ENCODE measurements around the gene PAX8. TPM values are rescaled to one million over a fixed set of nuclear protein-coding genes. Genes with fewer than 3 reads are reported as not detected.

Gene PAX8
- total RNA-seq, 1 donor from 2014 or later = 2.1 TPM

DNA sequence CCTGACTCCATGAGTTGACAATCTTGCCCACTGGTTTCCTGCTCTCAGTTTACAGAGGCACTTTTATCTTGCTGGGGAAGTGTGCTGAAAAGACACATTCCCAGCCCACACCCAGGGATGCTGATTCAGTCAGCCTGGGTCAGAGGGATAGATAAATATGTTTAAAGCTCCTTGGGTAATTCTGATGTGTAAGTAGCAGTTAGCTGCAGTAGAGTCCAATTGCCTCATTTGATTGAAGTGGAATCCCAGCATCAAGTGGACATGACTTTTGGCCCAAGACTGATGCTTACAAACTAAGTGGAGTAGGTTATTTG lies 75.5 kb downstream of the PAX8 start:
- Mint-ChIP-seq H3K27ac (ENCODE audit: unreplicated experiment) (no peak overlapping the region), H3K4me3 (ENCODE audit: unreplicated experiment) (no peak overlapping the region), H3K36me3 (ENCODE audit: low read depth, unreplicated experiment) (no peaks in the 10 kb centered on the region), H3K4me1 (ENCODE audit: unreplicated experiment) (no peaks in the 10 kb centered on the region), H3K9me3 (ENCODE audit: unreplicated experiment) (no peaks in the 10 kb centered on the region), H3K27me3 (ENCODE audit: unreplicated experiment) (peaks cover 11% of the 10 kb centered on the region)
- TF ChIP-seq, protein P1, sequence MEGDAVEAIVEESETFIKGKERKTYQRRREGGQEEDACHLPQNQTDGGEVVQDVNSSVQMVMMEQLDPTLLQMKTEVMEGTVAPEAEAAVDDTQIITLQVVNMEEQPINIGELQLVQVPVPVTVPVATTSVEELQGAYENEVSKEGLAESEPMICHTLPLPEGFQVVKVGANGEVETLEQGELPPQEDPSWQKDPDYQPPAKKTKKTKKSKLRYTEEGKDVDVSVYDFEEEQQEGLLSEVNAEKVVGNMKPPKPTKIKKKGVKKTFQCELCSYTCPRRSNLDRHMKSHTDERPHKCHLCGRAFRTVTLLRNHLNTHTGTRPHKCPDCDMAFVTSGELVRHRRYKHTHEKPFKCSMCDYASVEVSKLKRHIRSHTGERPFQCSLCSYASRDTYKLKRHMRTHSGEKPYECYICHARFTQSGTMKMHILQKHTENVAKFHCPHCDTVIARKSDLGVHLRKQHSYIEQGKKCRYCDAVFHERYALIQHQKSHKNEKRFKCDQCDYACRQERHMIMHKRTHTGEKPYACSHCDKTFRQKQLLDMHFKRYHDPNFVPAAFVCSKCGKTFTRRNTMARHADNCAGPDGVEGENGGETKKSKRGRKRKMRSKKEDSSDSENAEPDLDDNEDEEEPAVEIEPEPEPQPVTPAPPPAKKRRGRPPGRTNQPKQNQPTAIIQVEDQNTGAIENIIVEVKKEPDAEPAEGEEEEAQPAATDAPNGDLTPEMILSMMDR (IDR thresholded peaks at IDR 0.05; ENCODE audit: unreplicated experiment) = no peak
- DNase-seq (ENCODE audit: low spot score) = no peak

DNA sequence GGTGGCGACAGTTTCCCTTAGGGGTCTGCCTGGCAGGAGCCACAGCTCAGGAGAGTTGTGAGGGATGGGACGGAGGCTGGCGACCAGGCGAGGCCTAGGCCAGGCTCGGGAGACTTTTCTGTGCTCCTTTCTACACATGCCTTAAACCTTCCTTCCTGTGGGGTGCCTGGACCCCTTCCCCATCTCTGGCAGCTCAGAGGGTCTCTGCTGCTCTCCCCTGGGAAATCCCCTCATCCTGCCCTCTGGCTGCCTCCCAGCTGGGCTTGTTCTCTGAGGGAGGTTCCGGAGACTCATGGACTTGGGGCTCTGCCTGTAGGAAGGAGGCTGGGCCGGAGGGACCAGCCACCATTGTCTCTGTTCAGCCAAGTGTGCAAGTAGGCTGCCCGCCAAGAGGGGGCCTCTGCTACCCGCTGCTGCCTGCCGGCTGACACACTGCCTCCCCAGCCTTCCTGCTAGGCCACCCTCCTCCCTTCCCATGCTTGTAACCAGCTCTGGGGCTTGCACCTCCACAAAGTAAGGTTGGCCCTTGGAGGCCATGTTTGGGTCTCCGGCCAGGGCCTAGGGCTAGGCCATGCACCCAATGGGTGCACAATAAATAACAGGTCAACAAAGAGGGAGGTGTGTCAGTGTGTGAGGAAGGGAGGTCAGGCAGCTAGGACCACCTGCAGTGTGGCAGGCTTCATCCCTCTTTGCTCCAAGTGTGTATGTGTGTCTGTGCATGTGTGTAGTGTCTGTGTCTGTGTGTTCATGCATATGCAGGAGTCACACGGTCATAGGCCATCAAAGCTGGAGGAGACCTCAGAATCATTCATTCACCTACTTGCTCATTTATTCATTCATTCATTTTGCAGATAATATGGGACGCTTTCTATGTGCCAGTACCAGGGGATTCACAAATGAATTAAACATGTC lies 76.2 kb downstream of the PAX8 start:
- H3K36me3 Mint-ChIP-seq (ENCODE audit: low read depth, unreplicated experiment) = no peaks in the 10 kb centered on the region
- H3K4me3 Mint-ChIP-seq (ENCODE audit: unreplicated experiment) = no peak overlapping the region
- no peaks in the 10 kb centered on the region for H3K9me3 Mint-ChIP-seq (ENCODE audit: unreplicated experiment)
- H3K27me3 Mint-ChIP-seq (ENCODE audit: unreplicated experiment) = peaks cover 9% of the 10 kb centered on the region
- DNase-seq (ENCODE audit: low spot score) = no peak
- no peaks in the 10 kb centered on the region for H3K4me1 Mint-ChIP-seq (ENCODE audit: unreplicated experiment)
- TF ChIP-seq, protein P1 (IDR thresholded peaks at IDR 0.05; ENCODE audit: unreplicated experiment) = no peak
- H3K27ac Mint-ChIP-seq (ENCODE audit: unreplicated experiment) = no peak overlapping the region

DNA sequence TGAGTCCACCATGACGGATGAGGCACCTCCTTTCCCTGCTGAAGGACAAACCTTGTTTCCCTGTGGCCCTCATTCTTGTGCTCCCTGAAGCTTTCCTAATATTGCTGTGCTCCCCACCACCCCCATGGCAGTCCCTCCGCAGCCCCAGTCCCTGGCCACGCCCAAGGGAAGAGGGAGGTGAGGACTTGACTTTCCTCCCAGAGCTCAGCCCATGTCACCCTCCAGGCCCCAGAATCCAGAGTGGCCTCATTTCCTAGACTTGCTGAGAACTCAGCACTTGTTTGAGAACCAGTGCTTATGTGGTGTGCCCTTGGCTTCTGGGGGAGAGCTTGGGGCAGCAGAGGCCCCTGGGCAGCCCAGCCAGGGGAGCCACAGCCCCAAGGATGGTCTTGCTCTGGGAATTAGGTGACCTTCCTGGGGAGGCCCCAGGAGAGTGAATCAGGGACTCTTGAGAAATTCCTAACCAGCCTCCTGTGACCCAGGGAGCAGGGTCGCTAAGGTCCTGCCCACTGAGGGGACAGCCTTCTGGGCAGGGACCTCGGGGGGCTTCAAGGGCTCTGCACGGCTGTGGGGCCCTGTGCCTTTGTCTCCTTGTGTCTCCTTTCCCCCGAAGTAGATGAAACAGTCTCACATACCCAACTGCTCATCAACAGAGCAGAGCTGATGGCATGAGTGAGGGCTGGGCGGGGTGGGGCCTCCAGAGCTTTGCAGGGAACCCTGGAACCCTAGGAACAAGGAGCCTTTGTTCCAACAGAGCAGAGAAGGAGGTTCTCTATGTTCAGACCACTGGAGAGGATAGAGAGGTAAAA lies 77.0 kb downstream of the PAX8 start:
- H3K4me3 Mint-ChIP-seq (ENCODE audit: unreplicated experiment) = no peak overlapping the region
- no peaks in the 10 kb centered on the region for H3K9me3 Mint-ChIP-seq (ENCODE audit: unreplicated experiment)
- H3K27me3 Mint-ChIP-seq (ENCODE audit: unreplicated experiment) = peaks cover 13% of the 10 kb centered on the region
- no peaks in the 10 kb centered on the region for H3K4me1 Mint-ChIP-seq (ENCODE audit: unreplicated experiment)
- DNase-seq (ENCODE audit: low spot score) = no peak
- H3K36me3 Mint-ChIP-seq (ENCODE audit: low read depth, unreplicated experiment) = no peaks in the 10 kb centered on the region
- H3K27ac Mint-ChIP-seq (ENCODE audit: unreplicated experiment) = no peak overlapping the region
- TF ChIP-seq, protein P1 (IDR thresholded peaks at IDR 0.05; ENCODE audit: unreplicated experiment) = no peak

DNA sequence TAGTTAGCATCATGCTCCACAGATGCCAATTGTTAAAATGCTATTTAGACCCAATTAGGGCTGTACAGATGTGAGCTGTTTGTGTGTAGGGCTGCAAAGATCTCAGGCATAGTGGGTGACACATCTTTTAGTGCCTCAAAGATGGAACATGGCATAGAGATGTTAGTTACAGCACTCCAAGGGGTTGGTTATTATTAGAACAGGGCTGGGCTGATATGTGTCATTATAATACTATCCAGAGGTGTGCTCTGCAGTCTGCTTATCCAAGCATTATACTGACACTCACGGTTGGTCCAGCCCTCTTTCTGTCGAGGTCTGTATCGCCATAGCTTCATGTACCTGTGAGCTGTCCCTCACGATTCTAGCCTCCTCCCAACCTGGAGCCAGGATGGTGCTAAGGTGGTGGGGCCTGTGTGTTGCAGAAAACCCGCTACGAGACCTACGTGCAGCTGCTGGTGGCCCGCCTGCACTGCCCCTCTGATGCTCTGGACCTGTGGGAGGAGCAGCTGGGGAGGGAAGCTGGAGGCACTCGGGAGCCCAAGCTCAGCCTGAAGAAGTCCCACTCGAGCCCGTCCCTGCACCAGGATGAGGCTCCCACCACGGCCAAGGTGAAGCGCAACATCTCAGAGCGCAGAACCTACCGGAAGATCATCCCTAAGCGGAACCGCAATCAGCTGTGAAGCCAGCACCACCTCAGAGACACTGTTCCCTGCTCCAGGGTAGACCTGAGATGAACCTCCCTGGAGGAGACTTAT lies 77.8 kb downstream of the PAX8 start:
- H3K36me3 Mint-ChIP-seq (ENCODE audit: low read depth, unreplicated experiment) = peaks cover 4% of the 10 kb centered on the region
- TF ChIP-seq, protein P1 (IDR thresholded peaks at IDR 0.05; ENCODE audit: unreplicated experiment) = no peak
- H3K4me3 Mint-ChIP-seq (ENCODE audit: unreplicated experiment) = no peak overlapping the region
- no peaks in the 10 kb centered on the region for H3K9me3 Mint-ChIP-seq (ENCODE audit: unreplicated experiment)
- H3K27me3 Mint-ChIP-seq (ENCODE audit: unreplicated experiment) = peaks cover 17% of the 10 kb centered on the region
- no peak for DNase-seq (ENCODE audit: low spot score)
- no peaks in the 10 kb centered on the region for H3K4me1 Mint-ChIP-seq (ENCODE audit: unreplicated experiment)
- peak overlapping the region; percentile 52 for H3K27ac Mint-ChIP-seq (ENCODE audit: unreplicated experiment)

All from endothelial cell (in vitro differentiated cells).